Measurements from ENCODE around the gene TMEM200B.
A peak's percentile ranks its signal among the peaks of the same experiment; 100 is the strongest.

Gene TMEM200B

DNA sequence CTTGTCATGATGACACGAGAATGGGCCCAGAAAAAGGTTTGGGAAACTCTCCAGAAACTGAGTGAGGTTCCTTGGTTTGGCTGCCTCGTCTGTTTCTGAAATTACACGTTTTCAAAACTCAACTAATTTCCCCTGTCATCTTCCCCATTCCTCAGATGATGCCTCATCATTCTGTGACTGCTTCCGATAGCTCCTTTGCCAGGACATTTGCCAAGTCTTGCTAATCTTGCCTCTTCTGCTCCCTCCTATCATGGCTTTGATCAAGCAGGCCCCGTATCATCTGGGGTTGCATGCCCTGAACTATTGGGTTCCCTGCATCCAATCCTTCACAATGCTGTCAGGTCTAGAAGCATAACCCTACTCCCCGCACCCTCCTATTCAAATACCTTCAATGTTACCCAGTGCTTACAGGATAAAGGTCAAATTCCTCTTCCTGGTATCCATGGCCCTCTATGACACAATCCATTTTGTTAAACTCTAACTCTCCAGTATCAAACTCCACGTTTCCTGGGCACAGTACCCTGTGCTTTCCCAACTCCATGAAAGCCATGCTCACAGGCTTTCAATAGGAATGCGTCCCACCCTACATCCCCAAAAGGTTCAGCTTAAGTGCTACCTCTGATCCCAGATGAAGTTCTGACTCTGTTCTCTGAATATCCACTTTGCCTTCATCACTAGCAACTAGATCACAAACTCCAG lies 22.2 kb upstream of the TMEM200B start:
- DNase-seq (ENCODE audit: low read depth), result no peak
- H3K4me3 ChIP-seq (ENCODE audit: low read depth, low read length), result no peak overlapping the region
- no peak for TF ChIP-seq POLR2A (IDR thresholded peaks at IDR 0.05; ENCODE audit: extremely low read depth, insufficient read length)
- TF ChIP-seq, protein P1, sequence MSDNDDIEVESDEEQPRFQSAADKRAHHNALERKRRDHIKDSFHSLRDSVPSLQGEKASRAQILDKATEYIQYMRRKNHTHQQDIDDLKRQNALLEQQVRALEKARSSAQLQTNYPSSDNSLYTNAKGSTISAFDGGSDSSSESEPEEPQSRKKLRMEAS (IDR thresholded peaks at IDR 0.05; ENCODE audit: low read depth, low read length), result no peak
- no peak for TF ChIP-seq MYC (IDR thresholded peaks at IDR 0.05; ENCODE audit: low read depth, low read length)
- TF ChIP-seq, protein P2, sequence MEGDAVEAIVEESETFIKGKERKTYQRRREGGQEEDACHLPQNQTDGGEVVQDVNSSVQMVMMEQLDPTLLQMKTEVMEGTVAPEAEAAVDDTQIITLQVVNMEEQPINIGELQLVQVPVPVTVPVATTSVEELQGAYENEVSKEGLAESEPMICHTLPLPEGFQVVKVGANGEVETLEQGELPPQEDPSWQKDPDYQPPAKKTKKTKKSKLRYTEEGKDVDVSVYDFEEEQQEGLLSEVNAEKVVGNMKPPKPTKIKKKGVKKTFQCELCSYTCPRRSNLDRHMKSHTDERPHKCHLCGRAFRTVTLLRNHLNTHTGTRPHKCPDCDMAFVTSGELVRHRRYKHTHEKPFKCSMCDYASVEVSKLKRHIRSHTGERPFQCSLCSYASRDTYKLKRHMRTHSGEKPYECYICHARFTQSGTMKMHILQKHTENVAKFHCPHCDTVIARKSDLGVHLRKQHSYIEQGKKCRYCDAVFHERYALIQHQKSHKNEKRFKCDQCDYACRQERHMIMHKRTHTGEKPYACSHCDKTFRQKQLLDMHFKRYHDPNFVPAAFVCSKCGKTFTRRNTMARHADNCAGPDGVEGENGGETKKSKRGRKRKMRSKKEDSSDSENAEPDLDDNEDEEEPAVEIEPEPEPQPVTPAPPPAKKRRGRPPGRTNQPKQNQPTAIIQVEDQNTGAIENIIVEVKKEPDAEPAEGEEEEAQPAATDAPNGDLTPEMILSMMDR (IDR thresholded peaks at IDR 0.05; ENCODE audit: low read depth, low read length), result no peak

DNA sequence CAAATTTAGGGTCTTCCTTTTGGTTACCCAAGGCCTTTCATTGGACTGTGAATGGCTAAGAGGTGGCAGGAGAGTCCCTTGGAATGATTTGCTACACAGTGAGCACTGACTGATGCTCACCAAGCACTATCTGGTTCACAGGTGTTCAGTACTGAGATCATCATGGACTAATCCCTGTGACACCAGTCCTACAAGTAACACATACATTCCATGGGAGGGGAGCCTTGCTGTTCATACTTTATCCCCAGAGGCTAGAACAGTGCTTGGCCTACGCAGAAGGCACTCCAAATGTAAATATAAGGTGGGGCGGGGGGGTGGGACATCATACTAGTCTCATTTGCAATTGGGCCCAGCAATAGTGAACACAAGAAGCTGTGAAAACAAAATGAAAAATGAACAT lies 20.5 kb upstream of the TMEM200B start:
- DNase-seq (ENCODE audit: low read depth), result no peak
- TF ChIP-seq, protein P1 (IDR thresholded peaks at IDR 0.05; ENCODE audit: low read depth, low read length), result no peak
- TF ChIP-seq MYC (IDR thresholded peaks at IDR 0.05; ENCODE audit: low read depth, low read length), result no peak
- TF ChIP-seq POLR2A (IDR thresholded peaks at IDR 0.05; ENCODE audit: extremely low read depth, insufficient read length), result no peak
- TF ChIP-seq, protein P2 (IDR thresholded peaks at IDR 0.05; ENCODE audit: low read depth, low read length), result no peak
- no peak overlapping the region for H3K4me3 ChIP-seq (ENCODE audit: low read depth, low read length)

DNA sequence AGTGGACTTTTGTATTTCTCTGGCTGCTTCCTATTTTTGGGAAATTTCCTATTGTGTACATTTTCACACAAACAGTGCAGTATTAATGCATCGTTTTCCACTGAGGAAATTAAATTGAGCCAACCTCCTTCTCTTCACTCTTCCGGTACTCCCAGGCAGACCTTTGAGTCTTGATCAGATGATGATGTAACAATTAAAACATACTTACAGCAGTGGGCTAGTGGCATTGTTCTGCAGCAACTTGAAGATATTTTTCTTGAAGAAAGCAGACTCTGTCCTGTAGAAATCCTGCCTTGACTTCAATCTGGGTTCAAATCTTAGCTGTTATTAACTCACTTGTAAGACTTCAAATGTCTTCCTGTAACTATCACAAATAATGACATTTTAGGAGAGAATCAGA lies 19.0 kb upstream of the TMEM200B start:
- no peak overlapping the region for H3K4me3 ChIP-seq (ENCODE audit: low read depth, low read length)
- DNase-seq (ENCODE audit: low read depth), result no peak
- TF ChIP-seq MYC (IDR thresholded peaks at IDR 0.05; ENCODE audit: low read depth, low read length) (no peak), POLR2A (IDR thresholded peaks at IDR 0.05; ENCODE audit: extremely low read depth, insufficient read length) (no peak)
- TF ChIP-seq, protein P2 (IDR thresholded peaks at IDR 0.05; ENCODE audit: low read depth, low read length), result no peak
- TF ChIP-seq, protein P1 (IDR thresholded peaks at IDR 0.05; ENCODE audit: low read depth, low read length), result no peak

DNA sequence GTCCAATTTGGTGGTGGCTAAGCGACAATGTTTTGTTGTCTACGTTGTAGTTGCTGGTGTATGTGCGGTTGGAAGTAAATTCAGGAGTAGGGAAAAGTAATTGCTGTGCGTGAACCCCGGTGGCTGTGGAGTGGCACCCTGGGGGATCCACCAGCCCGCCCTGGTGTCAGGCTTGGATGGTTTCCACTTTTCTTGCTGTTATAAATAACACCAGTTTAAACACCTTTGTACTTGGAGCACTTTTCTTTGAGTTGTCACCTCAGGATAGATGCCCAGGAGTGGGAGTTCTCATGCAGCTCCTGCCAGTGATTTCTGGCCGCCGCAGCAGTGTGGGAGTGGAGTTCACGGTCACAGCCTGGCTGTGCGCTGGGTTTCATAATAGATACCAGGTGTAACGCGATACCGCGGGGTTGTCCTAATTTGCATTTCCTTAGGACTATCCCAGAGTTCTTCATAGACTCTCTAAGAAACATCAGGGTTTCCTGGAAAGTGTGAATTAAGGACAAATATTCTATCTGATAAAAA lies 12.8 kb upstream of the TMEM200B start:
- no peak for TF ChIP-seq MYC (IDR thresholded peaks at IDR 0.05; ENCODE audit: low read depth, low read length)
- no peak for TF ChIP-seq POLR2A (IDR thresholded peaks at IDR 0.05; ENCODE audit: extremely low read depth, insufficient read length)
- TF ChIP-seq, protein P1 (IDR thresholded peaks at IDR 0.05; ENCODE audit: low read depth, low read length), result no peak
- TF ChIP-seq, protein P2 (IDR thresholded peaks at IDR 0.05; ENCODE audit: low read depth, low read length), result no peak
- peak; percentile 29 for DNase-seq (ENCODE audit: low read depth)
- H3K4me3 ChIP-seq (ENCODE audit: low read depth, low read length), result no peak overlapping the region

DNA sequence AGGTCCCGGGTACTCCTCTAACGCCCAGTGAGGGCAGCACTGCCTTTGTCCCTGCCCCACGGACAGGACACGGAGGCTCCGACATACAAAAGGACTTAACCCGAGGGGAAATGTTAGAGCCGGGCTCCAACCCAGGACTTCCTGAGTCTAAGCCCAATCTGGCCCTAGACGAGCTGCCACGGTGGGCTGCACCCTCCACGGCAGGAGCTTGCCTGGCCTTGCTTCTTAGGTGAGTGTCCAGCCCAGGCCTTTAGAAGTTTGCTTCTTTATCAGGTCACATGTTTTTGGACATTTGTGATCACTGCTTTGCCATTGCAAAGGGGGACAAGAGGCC lies 11.0 kb upstream of the TMEM200B start:
- no peak overlapping the region for H3K4me3 ChIP-seq (ENCODE audit: low read depth, low read length)
- DNase-seq (ENCODE audit: low read depth), result no peak
- TF ChIP-seq MYC (IDR thresholded peaks at IDR 0.05; ENCODE audit: low read depth, low read length), result no peak
- TF ChIP-seq, protein P2 (IDR thresholded peaks at IDR 0.05; ENCODE audit: low read depth, low read length), result no peak

Measured in NB4 (cell line).